Fibroblast of pulmonary artery (primary cell): ENCODE data around the gene GATC.

Experiments used
- DNase-seq: peaks from one replicate; pipeline ENCODE4 v3.0.0-alpha.2; 2010; ENCODE audit warnings: low read depth
- H3K4me3 ChIP-seq: replicated peaks from 2 replicates; pipeline ENCODE4 v1.5.1; 2011; ENCODE audit warnings: low read depth, mild to moderate bottlenecking, control low read depth, low read length, moderate library complexity
- CTCF ChIP-seq: IDR thresholded peaks from 2 replicates; pipeline ENCODE4 v1.5.1; 2011; ENCODE audit warnings: mild to moderate bottlenecking, control low read depth, low read length, inconsistent platforms; ENCODE audit errors: missing control alignments

The GATC gene

GRCh38 chr12:120453060-120453750 is 7.0 kb downstream of the GATC start:
- TF ChIP-seq CTCF = no peak
- no peak for DNase-seq
- no peak overlapping the region for H3K4me3 ChIP-seq

- peak; percentile 74 for TF ChIP-seq CTCF
- no peak overlapping the region for H3K4me3 ChIP-seq
- peak; percentile 27 for DNase-seq
Observed at GRCh38 chr12:120453977-120454376, 7.7 kb downstream of the GATC start.

GRCh38 chr12:120455302-120455701 is 9.1 kb downstream of the GATC start:
- H3K4me3 ChIP-seq = no peak overlapping the region
- DNase-seq = no peak
- no peak for TF ChIP-seq CTCF

GRCh38 chr12:120457133-120457532 is 10.9 kb downstream of the GATC start:
- DNase-seq = peak; percentile 20
- peak; percentile 37 for TF ChIP-seq CTCF
- H3K4me3 ChIP-seq = no peak overlapping the region

GRCh38 chr12:120460157-120460556 is 13.9 kb downstream of the GATC start:
- no peak for TF ChIP-seq CTCF
- H3K4me3 ChIP-seq = no peak overlapping the region
- DNase-seq = no peak

- no peak for TF ChIP-seq CTCF
Observed at GRCh38 chr12:120462099-120462640, 15.9 kb downstream of the GATC start.

GRCh38 chr12:120463712-120464111 is 17.5 kb downstream of the GATC start:
- no peak for TF ChIP-seq CTCF
- DNase-seq = no peak
- no peak overlapping the region for H3K4me3 ChIP-seq

More at GRCh38 chr12:120462099-120462640, 15.9 kb downstream of the GATC start:
- DNase-seq = no peak
- H3K4me3 ChIP-seq = no peak overlapping the region
